GM23248 (cell line): ENCODE data around the gene HMGXB4. TPM values are rescaled to one million over a fixed set of nuclear protein-coding genes. Genes with fewer than 3 reads are reported as not detected.
A peak's percentile ranks its signal among the peaks of the same experiment; 100 is the strongest.

ENCODE experiments used
- DNase-seq: peaks from one replicate; pipeline ENCODE4 v3.0.0-alpha.2; 2015
- H2AFZ ChIP-seq: fragments of 200-600 bp; sonication (generic); 2 replicates; pipeline ENCODE4 v1.6.1; 2016; ENCODE audit warnings: antibody characterized with exemption
- H3F3A ChIP-seq: fragments of 200-600 bp; sonication (generic); 2 replicates; pipeline ENCODE4 v1.6.1; 2016; ENCODE audit warnings: mild to moderate bottlenecking, antibody characterized with exemption, mixed run types; ENCODE audit not compliant: insufficient read depth
- H3K27ac ChIP-seq: fragments of 200-600 bp; sonication (generic); 2 replicates; pipeline ENCODE4 v1.5.1; 2016; ENCODE audit warnings: mild to moderate bottlenecking
- H3K27me3 ChIP-seq: fragments of 200-600 bp; sonication (generic); replicated peaks from 2 replicates; pipeline ENCODE4 v1.6.1; 2016; ENCODE audit warnings: mild to moderate bottlenecking; ENCODE audit not compliant: insufficient read depth
- H3K36me3 ChIP-seq: fragments of 200-600 bp; sonication (generic); 2 replicates; pipeline ENCODE4 v1.6.1; 2016; ENCODE audit warnings: low read depth, mild to moderate bottlenecking
- H3K4me1 ChIP-seq: fragments of 200-600 bp; sonication (generic); 2 replicates; pipeline ENCODE4 v1.6.1; 2016; ENCODE audit warnings: mild to moderate bottlenecking; ENCODE audit not compliant: insufficient read depth
- H3K4me2 ChIP-seq: fragments of 200-600 bp; sonication (generic); one replicate; pipeline ENCODE4 v1.6.1; 2016; ENCODE audit warnings: mild to moderate bottlenecking; ENCODE audit not compliant: unreplicated experiment
- H3K4me3 ChIP-seq: fragments of 200-600 bp; sonication (generic); 2 replicates; pipeline ENCODE4 v1.5.1; 2016; ENCODE audit warnings: mild to moderate bottlenecking
- H3K79me2 ChIP-seq: fragments of 200-600 bp; sonication (generic); 2 replicates; pipeline ENCODE4 v1.6.1; 2016; ENCODE audit warnings: mild to moderate bottlenecking; ENCODE audit not compliant: insufficient read depth
- H3K9ac ChIP-seq: fragments of 200-600 bp; sonication (generic); 2 replicates; pipeline ENCODE4 v1.6.1; 2016; ENCODE audit warnings: mild to moderate bottlenecking
- H3K9me2 ChIP-seq: fragments of 200-600 bp; sonication (generic); 2 replicates; pipeline ENCODE4 v1.6.1; 2016; ENCODE audit warnings: mixed run types, mild to moderate bottlenecking, moderate library complexity; ENCODE audit not compliant: insufficient read depth
- H3K9me3 ChIP-seq: fragments of 200-600 bp; sonication (generic); one replicate; pipeline ENCODE4 v1.6.1; 2017; ENCODE audit warnings: low read depth
- H4K20me1 ChIP-seq: fragments of 200-600 bp; sonication (generic); 2 replicates; pipeline ENCODE4 v1.6.0; 2016; ENCODE audit not compliant: insufficient read depth
- EZH2 ChIP-seq: fragments of 200-600 bp; sonication (generic); IDR thresholded peaks from 2 replicates; pipeline ENCODE4 v1.6.1; 2018; ENCODE audit warnings: antibody characterized with exemption, mild to moderate bottlenecking; ENCODE audit not compliant: insufficient read depth, poor library complexity, severe bottlenecking
- EZH2phosphoT487 ChIP-seq: fragments of 200-600 bp; sonication (generic); IDR thresholded peaks from 2 replicates; pipeline ENCODE4 v1.6.1; 2018; ENCODE audit warnings: antibody characterized with exemption, moderate library complexity, mild to moderate bottlenecking, low read depth; ENCODE audit not compliant: insufficient read depth
- WGBS, 2 experiments: methylation state at CpG; one replicate each; pipeline ENCODE4 v1.1.6; 2015 to 2017; ENCODE audit warnings: low lambda C conversion rate in 2 of 2, low coverage in 1 of 2; ENCODE audit errors: missing lambda C conversion rate in 2 of 2; 5-methylcytosine and 5-hydroxymethylcytosine counted together
- in situ Hi-C: fragments of 300-500 bp; cut with MboI; formaldehyde crosslinking; loops from 2 replicates; pipeline ENCODE4 v1.15.0; 2020
- polyA plus RNA-seq: library from polyadenylated mRNA; unstranded; fragments of >200 nt; fragmentation: Nextera tagmentation; extraction: Ambion mirVana; gene quantifications from 2 replicates; pipeline ENCODE4 v1.2.1, GENCODE V29; 2016
- total RNA-seq: library from RNA; depleted of rRNA; stranded (reverse); fragments of >200 nt; shearing (Covaris generic); gene quantifications from 2 replicates; pipeline ENCODE4 v1.2.3, GENCODE V29; 2014

HMGXB4 gene
- total and polyA plus RNA-seq, 2 experiments from 2014 or later: 12.4 to 17.8 TPM

- no peaks in the 10 kb centered on the region for H3K9me2 ChIP-seq
- H2AFZ ChIP-seq: no peak overlapping the region
- DNase-seq: peak; percentile 49
- H3K4me3 ChIP-seq: no peak overlapping the region
- in situ Hi-C loops: no loop called here
- no peak overlapping the region for H3K4me2 ChIP-seq
- H4K20me1 ChIP-seq: no peaks in the 10 kb centered on the region
- no peak for TF ChIP-seq EZH2
- no peak for TF ChIP-seq EZH2phosphoT487
- H3K9ac ChIP-seq: no peak overlapping the region
- 38 to 76% methylated on average over 1 of the region's 1 CpG for WGBS, 2 experiments
- peaks cover 9% of the 10 kb centered on the region for H3K4me1 ChIP-seq
- no peaks in the 10 kb centered on the region for H3K9me3 ChIP-seq
- peaks cover 86% of the 10 kb centered on the region for H3K79me2 ChIP-seq
- H3F3A ChIP-seq: peaks cover 5% of the 10 kb centered on the region; the same call in 1 of the 2 replicates
- 0 out of 2 replicates have a peak, but pooled peaks cover 8% of the 10 kb centered on the region for H3K36me3 ChIP-seq
- H3K27me3 ChIP-seq: no peaks in the 10 kb centered on the region
- H3K27ac ChIP-seq: no peak overlapping the region
Measured at GRCh38 chr22:35275580-35275979, 18.3 kb downstream of the HMGXB4 start.

GRCh38 chr22:35276019-35276418, 18.7 kb downstream of the HMGXB4 start:
- DNase-seq: no peak
- Histone ChIP-seq H3K36me3 (0 out of 2 replicates have a peak, but pooled peaks cover 6% of the 10 kb centered on the region), H3K4me1 (peaks cover 9% of the 10 kb centered on the region), H3K9me2 (no peaks in the 10 kb centered on the region), H3K27me3 (no peaks in the 10 kb centered on the region), H3K27ac (no peak overlapping the region), H4K20me1 (no peaks in the 10 kb centered on the region), H3K4me3 (no peak overlapping the region), H3K79me2 (peaks cover 86% of the 10 kb centered on the region), H2AFZ (no peak overlapping the region), H3K9ac (no peak overlapping the region), H3K9me3 (no peaks in the 10 kb centered on the region), H3F3A (peaks cover 5% of the 10 kb centered on the region; the same call in 1 of the 2 replicates), H3K4me2 (no peak overlapping the region)
- TF ChIP-seq EZH2 (no peak), EZH2phosphoT487 (no peak)
- 79 to 97% methylated on average over 4 of the region's 4 CpGs for WGBS, 2 experiments
- in situ Hi-C loops: no loop called here

- peaks cover 46% of the 10 kb centered on the region for H3K36me3 ChIP-seq
- 96 to 100% methylated on average over 1 of the region's 1 CpG for WGBS, 2 experiments
Measured at GRCh38 chr22:35288116-35288515, 30.8 kb downstream of the HMGXB4 start.

GRCh38 chr22:35292786-35293185, 35.5 kb downstream of the HMGXB4 start:
- H3K79me2 ChIP-seq: no peaks in the 10 kb centered on the region
- TF ChIP-seq EZH2 (no peak), EZH2phosphoT487 (no peak)
- 68 to 77% methylated on average over 3 of the region's 3 CpGs for WGBS, 2 experiments
- peaks cover 13% of the 10 kb centered on the region for H3F3A ChIP-seq
- no peaks in the 10 kb centered on the region for H3K9me2 ChIP-seq
- peaks cover 23% of the 10 kb centered on the region; the same call in 1 of the 2 replicates for H3K36me3 ChIP-seq
- no peak overlapping the region for H2AFZ ChIP-seq
- in situ Hi-C loops: no loop called here
- no peak overlapping the region for H3K9ac ChIP-seq
- DNase-seq: no peak
- H3K4me1 ChIP-seq: no peaks in the 10 kb centered on the region
- H3K4me3 ChIP-seq: no peak overlapping the region
- no peaks in the 10 kb centered on the region for H4K20me1 ChIP-seq
- no peak overlapping the region for H3K27ac ChIP-seq
- H3K27me3 ChIP-seq: no peaks in the 10 kb centered on the region
- H3K9me3 ChIP-seq: no peaks in the 10 kb centered on the region
- no peak overlapping the region for H3K4me2 ChIP-seq

More at GRCh38 chr22:35288116-35288515, 30.8 kb downstream of the HMGXB4 start:
- Histone ChIP-seq H3K27ac (no peak overlapping the region), H3K4me1 (no peaks in the 10 kb centered on the region), H3K27me3 (no peaks in the 10 kb centered on the region), H3K9ac (no peak overlapping the region), H4K20me1 (no peaks in the 10 kb centered on the region), H3K79me2 (no peaks in the 10 kb centered on the region; the same call in none of the 2 replicates), H3F3A (peaks cover 12% of the 10 kb centered on the region), H2AFZ (no peak overlapping the region), H3K4me2 (no peak overlapping the region), H3K9me2 (no peaks in the 10 kb centered on the region), H3K9me3 (no peaks in the 10 kb centered on the region), H3K4me3 (no peak overlapping the region)
- TF ChIP-seq EZH2phosphoT487: no peak
- TF ChIP-seq EZH2: no peak
- in situ Hi-C loops: no loop called here
- no peak for DNase-seq

GRCh38 chr22:35296051-35296450, 38.8 kb downstream of the HMGXB4 start:
- no peaks in the 10 kb centered on the region for H3K27me3 ChIP-seq
- H3K4me2 ChIP-seq: no peak overlapping the region
- TF ChIP-seq EZH2: no peak
- no peak for TF ChIP-seq EZH2phosphoT487
- no peak overlapping the region for H3K4me3 ChIP-seq
- no peaks in the 10 kb centered on the region for H3K79me2 ChIP-seq
- H3K27ac ChIP-seq: no peak overlapping the region
- no peaks in the 10 kb centered on the region for H4K20me1 ChIP-seq
- H3K9ac ChIP-seq: no peak overlapping the region
- no peak overlapping the region for H2AFZ ChIP-seq
- in situ Hi-C loops: no loop called here
- H3K9me2 ChIP-seq: no peaks in the 10 kb centered on the region
- peaks cover 3% of the 10 kb centered on the region; the same call in 1 of the 2 replicates for H3K36me3 ChIP-seq
- peaks cover 29% of the 10 kb centered on the region for H3F3A ChIP-seq
- no peaks in the 10 kb centered on the region for H3K9me3 ChIP-seq
- DNase-seq: no peak
- peaks cover 9% of the 10 kb centered on the region; the same call in 1 of the 2 replicates for H3K4me1 ChIP-seq
